NCI-H69 (cell line): ENCODE data around the gene SAXO1.

Experiments
- DNase-seq: peaks from one replicate; lab custom pipeline; 2025; lab: John Stamatoyannopoulos, UW

SAXO1 gene

DNA sequence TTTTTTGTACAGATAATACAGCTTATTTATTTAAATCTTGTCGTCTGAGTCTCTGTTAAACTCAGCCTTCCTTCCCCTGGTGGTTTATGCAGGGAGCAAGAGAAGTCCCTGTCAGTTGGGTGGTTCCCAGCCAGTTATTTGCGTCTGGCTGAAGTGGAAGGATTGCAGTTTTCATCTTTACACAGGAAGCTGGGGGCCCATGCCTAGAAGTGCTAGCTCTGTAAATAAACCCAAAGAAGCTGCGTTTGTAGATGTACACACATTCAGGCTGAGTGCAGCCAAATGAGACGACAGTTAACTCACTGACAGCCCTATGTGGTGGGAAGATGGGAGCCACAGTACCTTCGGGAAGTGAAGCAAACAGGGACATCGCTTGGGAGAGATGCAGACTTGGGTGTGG, 122.1 kb downstream of the SAXO1 start:
- peak; percentile 82 for DNase-seq

DNA sequence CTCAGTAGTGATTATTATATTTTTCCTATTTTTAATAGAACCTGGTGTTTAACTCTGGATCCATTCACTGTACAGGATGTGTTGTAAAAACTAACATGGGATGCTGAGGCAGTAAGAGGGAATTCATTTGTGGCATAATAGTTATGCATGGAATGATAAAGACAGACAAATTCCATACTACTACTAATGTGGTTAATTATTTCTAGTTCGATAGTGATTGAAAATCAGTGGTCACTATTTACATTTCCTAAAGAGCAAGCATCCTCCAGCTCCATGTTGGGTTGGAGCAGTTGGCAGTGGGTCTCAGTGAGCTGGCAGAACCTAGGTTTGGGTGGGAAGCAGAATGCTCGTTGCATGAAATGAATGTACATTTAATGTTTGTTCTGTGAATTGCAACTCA, 122.6 kb downstream of the SAXO1 start:
- no peak for DNase-seq

DNA sequence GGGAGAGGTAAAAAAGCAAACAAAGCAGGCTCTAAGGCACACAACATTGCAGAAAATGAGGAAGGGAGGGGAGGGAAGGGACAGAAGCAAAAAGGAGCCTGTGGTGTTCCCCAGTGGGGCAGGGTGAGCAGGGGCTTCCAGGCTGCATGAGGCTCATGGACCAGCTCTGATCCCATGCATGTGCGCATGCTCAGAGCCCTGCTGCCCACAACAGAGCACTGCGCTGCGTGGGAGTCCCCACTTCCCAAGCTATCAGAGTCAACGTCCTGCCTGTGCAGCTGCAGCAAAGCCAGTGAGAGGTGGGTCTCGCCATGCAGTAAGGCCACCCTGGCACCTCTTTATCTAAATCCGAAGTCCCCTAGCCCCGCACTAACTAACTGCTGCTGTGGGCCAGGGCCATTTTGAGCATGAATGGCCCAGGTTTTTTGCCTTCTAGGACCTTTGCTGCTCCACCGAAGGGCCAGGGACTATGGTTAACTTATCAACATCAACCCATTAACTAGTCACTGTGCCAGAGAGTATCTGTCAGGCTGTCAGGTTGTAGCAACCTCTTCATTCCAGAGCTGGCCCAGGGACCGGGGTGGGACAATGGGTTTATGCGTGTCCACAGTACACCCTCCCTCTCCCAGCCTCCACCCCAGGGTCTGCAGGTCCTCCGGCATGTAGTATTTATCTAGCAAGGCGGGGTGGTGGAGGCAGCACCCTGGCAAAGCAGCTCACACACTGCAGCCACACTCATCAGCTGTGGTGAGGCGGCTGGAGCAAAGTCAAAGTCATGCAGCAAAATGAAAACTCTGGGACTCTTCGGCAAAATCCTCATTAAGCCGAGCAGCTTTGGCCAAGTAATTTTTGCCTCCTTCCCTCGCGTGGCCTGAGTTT, 123.6 kb downstream of the SAXO1 start:
- DNase-seq = peak; percentile 54

DNA sequence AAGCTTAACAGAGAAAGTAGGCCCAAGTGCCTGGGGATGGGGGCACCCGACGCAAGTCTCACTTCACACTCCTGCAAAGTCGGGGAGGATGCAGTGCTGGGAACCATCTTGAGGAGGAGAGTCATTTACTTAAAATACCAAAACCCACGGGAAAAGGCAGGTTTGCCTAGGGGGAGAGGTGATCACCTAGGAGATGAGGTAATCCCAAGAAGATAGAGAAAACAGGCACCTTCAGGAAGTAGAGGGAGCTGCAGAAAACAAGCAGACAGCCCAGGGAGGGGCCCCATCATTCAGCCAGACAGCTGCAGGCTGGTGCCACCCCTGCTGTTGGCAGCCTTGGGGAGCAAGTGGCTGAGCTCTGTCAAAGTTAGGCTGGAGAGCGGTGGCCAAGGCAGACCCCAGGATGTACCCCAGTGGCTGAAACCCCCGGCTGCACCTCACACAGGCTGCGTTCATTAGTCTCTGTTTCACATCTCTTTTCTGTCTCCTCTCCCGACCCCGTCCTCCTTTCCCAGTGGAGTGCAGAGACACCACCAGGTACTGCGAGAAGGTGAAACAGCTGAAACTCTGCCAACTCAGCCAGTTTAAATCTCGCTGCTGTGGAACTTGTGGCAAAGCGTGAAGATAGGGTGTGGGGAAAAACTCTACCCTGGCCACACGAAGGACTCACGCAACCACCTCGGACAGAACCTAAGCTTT, 124.9 kb downstream of the SAXO1 start:
- DNase-seq = peak; percentile 55

DNA sequence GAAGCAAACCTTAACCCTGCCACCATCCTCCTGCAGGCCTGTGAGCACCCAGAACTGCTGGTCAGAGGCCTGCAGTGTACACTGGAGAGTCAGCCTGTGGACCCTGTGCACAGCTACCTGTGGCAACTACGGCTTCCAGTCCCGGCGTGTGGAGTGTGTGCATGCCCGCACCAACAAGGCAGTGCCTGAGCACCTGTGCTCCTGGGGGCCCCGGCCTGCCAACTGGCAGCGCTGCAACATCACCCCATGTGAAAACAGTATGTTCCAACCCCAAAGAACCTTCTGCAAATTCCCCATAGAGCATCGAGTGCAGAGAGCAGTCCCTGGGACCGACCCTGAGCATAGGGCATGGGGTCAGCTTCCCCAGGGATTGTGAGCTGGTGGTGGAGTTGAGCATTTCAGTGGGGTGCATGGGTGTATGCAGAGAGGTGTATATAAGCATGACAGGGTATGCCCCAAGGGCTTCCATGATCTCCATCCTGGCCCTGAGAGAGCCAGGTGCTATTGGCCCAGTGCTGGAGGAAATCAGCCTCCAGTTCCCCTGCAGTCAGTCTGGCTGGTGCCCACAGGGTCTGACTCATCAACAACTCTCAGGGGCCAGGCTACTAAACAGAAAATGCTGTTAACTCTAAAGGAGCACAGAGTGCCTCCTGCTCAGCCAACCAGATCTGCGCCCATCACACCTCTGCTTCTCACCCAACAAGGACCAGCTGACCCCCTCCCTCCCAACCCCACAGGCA, 126.2 kb downstream of the SAXO1 start:
- peak; percentile 60 for DNase-seq

DNA sequence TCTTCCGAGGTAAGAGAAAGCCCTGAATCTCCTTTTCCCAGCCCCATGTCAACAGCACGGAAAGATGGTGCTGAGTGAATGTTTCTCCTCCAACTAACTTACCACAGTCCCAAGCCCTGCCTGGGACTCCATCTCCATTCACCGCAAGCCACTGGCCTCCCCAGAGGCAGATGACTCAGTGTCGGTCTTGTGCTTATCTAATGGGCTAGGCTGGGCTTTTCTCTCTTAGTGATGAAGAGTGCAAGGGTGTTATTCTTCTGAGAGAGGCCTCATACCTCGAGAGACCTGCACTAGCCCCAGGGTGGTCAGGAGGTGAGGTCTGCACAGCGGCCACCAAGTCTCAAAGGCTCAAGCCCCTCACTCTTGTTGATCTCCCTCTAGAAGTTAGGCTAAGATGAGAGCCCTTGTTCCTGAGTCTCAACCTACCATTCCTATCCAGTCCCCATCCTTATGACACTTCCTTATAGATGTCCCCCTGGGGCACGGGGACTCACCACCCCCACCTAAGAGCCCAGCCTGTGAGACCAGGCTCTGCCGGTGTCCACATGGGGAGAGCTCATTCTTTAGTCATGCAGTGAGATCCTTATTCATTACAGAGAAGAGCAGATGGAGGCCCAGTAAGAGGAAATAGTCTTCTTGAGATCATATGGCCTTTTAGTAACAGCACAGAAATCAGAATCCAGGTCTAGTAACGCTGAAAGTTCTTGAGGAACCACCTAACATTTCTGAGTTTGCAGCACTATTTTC, 127.0 kb downstream of the SAXO1 start:
- peak; percentile 21 for DNase-seq

DNA sequence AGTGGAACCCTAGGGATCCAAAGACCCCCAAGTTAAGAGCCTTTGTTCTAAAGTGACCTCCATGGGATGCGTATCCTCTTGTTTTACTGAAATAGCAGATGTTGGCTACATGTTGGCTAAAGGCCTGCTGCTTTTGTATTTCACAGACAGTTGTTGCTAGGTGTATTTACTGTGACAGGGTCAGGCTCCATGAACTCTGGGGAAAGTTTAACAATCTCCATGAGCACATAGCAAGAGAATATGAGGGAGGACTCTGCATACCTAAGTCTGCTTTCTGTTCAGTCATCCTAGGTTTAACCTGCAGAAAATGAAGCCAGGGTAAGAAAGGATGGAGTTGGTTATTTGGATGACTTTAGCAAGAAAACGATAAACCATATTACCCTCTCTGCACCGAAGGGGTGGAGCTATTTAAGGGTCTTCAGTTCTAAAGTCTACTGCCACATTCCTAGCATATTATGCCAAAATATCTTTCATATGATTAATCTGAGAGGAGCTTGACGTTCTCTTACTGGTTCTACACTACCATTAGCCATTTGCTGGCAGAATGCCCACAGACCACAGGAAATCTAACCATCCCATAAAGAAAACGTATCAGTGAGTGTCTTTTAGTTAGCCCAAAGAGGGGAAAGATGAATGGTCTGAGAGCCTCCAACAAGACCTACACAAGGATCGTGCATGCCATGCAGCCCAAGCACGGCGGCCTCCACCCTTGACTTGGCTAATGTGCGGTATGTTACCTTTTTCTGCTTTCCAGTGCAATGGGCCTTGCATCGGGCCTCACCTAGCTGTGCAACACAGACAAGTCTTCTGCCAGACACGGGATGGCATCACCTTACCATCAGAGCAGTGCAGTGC, 127.8 kb downstream of the SAXO1 start:
- DNase-seq = peak; percentile 46

DNA sequence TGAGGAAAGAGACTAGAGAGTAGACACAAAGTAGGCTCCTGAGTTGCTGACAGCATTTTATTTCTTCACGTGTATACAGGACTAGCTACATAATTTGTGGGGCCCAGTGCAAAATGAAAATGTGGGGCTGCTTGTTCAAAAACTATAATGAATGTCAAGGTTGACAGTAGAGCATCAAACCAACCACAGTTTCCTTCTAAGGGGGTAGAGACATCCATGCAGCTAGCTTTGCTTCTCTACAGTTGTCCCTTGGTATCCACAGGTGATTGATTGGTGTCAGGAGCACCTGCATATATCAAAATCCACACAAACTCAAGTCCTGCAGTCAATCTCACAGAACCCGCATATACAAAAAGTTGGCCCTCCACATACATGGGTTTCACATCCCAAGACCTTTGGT, 129.6 kb downstream of the SAXO1 start:
- DNase-seq = no peak

DNA sequence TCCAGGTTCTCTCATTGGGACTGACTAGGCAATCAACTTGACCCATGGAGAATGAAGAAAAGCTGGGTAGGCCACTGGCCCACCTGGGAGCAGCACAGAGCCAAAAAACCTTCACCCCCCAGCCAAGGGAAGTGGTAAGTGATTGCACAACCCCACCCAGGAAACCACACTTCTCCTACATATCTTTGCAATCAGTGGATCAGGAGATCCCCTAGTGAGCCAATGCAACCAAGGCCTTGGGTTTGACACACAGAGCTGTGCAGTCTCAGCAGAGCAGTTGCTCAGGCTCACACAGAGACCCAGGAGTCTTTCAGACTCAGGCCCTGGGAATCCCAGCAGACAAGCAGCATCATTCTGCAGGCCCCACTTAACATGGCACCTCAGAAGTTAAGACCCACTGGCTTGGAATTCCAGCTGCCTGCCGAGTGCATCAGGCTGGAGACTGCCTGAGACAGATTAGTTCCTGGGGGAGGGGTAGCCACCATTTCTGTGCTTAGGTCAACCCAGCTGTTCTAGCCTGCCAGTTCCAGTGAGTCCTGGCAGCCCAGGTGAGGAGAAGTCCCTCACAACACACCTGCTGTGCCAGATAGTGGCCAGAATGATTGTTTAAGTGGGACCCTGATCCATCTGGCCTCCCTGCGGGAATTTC, 136.4 kb downstream of the SAXO1 start:
- peak; percentile 40 for DNase-seq

DNA sequence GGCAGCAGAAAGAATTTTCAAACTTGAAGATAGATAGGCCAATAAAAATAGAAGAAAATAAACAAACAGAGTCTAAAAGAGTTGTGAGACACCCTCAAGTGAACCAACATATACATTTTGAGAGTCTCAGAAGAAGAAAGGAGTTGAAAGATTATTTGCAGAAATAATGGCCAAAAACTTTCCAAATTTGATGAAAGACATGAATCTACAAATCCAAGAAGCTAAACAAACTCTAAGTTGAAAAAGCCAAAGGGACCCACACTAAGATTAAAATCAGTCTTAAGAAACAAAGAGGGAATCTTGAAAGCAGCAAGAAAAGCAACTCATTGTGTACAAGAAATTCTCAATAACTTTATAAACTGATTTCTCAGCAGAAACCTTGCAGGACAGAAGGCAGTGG, 137.0 kb downstream of the SAXO1 start:
- no peak for DNase-seq

DNA sequence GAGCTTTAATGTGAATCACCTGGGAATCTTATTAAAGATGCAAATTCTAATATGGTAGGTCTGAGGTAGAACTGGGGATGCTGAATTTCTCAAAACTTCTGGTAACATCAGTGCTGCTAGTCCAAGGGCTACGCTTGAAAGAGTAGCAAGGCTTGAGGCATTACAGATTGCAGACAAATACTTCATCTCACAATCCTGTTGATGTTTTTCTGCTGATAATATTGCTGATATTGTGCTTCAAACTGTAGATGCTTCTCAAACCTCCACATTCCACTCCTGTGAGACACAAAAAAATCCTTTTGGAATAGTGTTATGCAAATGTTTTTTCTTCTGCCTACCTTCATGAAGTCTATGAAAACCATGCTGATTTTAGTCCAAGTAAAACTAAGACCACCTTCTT, 139.5 kb downstream of the SAXO1 start:
- no peak for DNase-seq

DNA sequence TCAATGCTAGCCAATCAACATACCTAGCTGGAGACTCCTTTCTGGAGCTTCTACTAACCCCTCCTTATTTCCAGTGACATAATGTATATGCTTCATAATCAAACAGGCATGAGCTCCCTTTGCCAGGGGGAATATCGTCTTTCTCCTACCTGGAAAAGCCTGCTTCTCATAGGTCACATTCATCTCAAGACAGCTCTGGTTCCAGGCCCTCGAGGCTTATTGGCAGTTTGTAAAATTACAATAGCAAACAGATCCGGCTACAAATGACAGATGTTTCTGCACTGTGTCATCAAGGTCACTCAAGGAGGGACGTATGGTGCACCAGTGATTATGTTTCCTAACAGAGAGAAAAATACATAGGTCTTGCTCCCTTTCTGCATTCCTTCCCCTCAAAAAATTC, 140.0 kb downstream of the SAXO1 start:
- DNase-seq = peak; percentile 84

DNA sequence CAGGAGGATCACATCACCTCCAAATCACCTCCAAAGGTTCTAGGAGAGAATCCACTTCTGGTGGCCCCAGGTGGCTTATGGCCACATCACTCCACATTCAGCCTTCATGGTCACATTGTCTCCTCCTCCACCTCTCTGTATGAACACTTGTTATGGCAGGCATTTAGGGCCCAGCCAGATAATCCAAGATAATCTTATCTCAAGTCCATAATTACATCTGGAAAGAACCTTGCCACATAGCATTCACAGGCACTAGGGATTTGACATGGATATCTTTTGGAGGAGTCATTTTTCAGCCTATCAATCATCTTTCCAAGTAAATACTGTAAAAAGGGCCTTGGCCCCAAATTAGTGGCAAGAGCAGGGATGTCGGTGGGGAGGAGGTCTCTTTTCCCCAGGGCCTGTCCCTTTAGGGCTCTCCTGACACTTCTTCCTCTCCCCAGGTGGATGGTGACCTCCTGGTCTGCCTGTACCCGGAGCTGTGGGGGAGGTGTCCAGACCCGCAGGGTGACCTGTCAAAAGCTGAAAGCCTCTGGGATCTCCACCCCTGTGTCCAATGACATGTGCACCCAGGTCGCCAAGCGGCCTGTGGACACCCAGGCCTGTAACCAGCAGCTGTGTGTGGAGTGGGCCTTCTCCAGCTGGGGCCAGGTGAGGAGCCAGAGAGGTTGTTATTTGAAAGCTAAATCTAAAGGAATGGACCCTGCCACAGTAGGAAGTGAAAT, 140.9 kb downstream of the SAXO1 start:
- no peak for DNase-seq

DNA sequence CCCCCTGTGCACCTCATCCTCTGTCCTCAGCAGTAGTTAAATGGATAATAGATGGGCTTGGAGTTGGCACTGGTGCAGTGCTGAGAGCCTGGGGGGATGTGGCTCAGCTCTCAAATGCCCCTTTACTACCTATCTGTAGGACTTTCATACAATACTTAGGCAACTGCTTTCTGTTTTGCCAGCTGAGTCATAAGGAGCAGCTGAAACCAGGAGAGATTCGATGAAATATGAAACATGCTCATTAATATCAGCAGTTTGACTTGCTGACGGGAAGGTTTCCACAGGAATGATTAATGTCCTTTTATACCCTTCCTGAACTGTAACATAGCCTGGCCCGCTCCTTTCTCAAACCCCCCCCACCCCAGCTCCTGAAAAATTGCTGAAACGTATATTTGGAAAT, 142.6 kb downstream of the SAXO1 start:
- peak; percentile 74 for DNase-seq

DNA sequence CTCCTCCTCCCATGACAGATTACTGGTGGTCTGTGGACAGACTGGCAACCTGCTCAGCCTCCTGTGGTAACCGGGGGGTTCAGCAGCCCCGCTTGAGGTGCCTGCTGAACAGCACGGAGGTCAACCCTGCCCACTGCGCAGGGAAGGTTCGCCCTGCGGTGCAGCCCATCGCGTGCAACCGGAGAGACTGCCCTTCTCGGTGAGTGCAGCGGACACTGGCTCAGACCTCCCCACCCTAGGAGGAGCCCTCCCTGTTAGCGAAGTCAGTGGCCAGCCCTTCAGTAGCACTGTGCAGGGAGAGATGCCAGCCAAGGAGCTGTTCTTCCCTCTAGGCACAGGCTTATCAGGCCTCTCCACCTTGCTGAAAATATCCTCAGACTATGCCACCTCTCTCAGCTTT, 143.5 kb downstream of the SAXO1 start:
- no peak for DNase-seq

DNA sequence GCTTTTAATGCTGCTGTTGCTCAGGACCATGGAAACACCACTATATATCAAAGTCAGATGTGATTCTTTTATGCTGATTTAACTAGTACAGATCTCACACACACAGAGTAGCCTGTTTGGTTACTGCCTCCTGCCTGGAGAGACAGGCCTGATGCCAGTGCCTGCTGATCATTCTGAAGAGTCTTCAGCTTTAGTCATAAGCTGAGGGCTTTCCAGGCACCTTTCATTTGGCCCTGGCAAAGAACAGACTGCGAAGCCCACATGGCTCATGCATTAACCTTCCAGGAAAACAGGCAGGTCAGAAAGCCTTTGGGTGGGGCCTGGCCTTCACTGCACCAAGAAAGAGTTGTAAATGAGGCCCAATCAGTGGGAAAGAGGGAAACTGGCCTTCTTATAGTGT, 144.7 kb downstream of the SAXO1 start:
- no peak for DNase-seq

DNA sequence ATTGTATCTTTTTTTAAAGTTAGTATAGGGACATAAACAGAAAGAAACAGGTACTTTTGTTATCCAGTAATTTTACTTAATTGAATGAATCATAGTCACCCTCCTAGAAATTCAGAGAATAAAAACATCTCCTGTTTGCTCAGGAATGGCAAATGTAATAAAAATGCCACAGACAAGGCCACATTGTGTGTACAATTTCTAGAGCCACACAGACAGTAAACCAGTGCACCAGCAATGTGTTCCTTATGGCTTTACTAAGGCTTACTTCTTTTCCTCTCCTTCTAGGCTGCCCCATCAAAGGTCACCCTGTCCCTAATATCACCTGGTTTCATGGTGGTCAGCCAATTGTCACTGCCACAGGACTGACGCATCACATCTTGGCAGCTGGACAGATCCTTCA, 145.5 kb downstream of the SAXO1 start:
- DNase-seq = no peak

DNA sequence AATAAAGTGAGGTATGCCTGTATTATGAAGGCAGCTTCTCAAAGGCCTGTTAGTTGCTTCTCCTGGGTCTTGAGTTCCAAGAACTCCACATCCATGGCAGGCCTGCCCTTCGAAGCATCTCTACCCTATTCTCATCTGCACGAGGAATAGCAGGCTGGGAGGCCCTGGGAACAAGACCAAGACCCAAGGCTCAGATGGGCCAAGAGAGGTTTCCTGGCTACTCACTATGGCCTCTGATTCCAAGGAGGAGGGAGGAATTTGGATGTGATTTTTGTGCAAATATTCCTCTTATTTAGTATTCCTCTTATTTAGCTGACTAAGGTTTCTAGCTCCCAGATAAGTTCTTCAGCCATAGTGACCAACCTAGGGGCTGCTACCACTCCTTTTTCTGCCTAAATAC, 151.3 kb downstream of the SAXO1 start:
- DNase-seq = no peak

DNA sequence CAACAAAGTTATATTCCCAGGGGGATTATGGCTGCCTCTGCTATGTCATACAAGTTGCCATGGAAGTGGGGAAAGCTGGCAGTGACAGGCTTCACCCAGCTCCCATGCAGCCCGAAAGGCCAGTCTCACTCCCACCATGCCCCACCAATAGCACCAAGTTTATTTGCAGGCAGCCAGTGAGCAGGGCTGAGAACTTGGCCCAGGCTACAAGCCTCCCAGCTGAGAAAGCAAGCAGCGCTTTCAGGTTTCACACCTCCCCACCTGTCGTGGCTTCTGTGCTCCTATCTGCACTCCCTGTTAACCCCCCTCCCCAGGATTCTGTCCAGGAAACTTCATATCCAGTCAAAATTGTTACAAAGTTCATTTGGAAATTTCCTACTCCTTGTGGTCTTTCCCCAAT, 155.0 kb downstream of the SAXO1 start:
- no peak for DNase-seq
